HG02798 (cell line): ENCODE measurements around the gene SERTM2.

ENCODE experiments used
- ATAC-seq: cut with Tn5 transposase; IDR thresholded peaks from one replicate; pipeline ENCODE4 v1.9.1; 2021; ENCODE audit warnings: mild to moderate bottlenecking; ENCODE audit not compliant: unreplicated experiment, poor library complexity

SERTM2 gene

GRCh38 chrX:111555406-111555958 is 44.0 kb downstream of the SERTM2 start:
- ATAC-seq: no peak

- no peak for ATAC-seq
Observed at GRCh38 chrX:111560801-111561200, 49.4 kb downstream of the SERTM2 start.

- ATAC-seq: no peak
Observed at GRCh38 chrX:111561851-111562250, 50.4 kb downstream of the SERTM2 start.

DNA sequence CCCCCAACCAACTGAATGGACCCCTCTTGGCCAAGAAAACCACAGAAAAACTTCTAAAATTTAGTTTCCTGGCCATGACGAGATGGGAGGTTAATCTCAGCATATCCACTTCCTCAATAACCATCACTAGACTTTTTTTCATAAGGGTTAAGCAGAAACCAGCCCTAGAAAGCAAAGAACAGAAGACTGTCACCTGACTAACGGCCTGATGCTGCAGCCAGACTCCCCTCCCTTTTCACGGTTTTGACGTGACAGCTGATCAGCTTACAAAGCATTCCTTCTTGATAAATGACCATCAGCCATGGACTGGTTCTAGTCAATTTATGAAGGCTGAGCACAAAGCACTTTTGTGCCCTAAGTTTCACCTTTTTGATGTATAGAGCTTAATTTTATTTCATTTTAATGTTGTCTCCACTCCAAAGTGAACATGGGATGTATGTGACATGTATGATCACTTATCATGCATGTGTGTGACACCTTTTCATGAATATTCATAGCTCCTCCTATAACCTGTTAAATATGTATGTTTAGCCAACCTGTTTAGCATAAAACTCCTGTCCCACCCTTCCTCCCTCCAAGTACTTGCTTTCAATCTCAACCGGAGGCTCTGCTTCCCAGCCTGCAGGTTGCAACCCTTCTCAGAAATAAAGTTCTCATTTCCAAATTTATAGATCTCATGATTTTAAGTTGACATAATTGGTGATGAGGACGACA is 56.3 kb downstream of the SERTM2 start:
- no peak for ATAC-seq

DNA sequence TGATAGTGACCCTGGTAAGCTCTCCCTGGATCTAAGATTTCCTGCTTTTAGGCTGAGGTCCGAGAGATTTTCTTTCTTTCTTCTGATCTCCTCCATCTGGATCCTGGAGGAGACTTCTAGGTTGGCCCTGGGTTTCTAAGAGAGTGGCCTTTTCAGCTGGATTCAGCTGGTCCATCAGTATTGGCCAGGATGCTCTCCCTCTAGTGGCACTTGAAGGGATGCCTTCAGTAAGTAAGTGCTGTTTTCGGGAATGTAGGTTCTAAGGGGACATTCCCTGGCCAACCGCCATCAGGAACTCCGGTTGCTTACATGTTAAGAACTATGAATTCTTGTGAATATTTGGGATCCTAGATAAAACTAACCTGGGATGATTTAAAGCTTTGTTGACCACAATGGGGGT is 56.9 kb downstream of the SERTM2 start:
- ATAC-seq: no peak

DNA sequence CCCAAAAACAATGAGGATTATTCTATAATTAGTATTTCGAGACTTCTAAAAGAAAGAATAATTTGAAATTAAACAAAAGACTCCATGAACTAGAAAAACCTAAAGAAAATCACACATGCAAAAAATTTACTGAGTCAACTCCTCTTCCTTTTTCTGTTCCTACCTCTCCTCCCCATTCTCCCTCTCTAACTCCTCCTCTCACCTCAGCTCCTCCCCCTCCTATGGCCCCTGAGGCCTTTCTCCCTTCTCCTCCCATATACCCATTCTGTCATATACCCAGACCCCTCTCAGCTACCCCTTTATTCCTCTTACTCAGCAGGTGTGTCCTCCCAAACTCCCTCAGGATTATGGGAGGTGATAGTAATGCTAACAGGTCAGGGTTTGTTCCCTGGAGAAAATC is 57.4 kb downstream of the SERTM2 start:
- ATAC-seq: no peak
